Gastrocnemius medialis (tissue), 4 donors: Measurements from ENCODE around the gene PHF1. TPM values are rescaled to one million over a fixed set of nuclear protein-coding genes. Genes with fewer than 3 reads are reported as not detected.
"Not testable (repeated sequence)": the region's sequence is repeated elsewhere in the genome, so short reads cannot be mapped to it uniquely, and the experiment has no call there.

Experiments
- ATAC-seq, 2 donors: fragments of 150-250 bp; one replicate each; pipeline ENCODE4 v1.9.1; 2016
- DNase-seq, 2 donors: peaks; one replicate each; pipeline ENCODE4 v3.0.0-alpha.2; 2019
- H3K27ac ChIP-seq, 4 donors: fragments of 200-600 bp; sonication (generic); 1 replicate in 1 of 4; 2 replicates in 3 of 4; pipeline ENCODE4 v1.5.1; 2016 to 2018; ENCODE audit warnings: mild to moderate bottlenecking in 2 of 4, moderate library complexity in 1 of 4
- H3K27me3 ChIP-seq, 3 donors: fragments of 200-600 bp; sonication (generic) in 2 of 3; 1 replicate in 1 of 3; 2 replicates in 2 of 3; pipeline versions ENCODE4 v1.5.1 to v1.6.0; 2016 to 2019; ENCODE audit warnings: mild to moderate bottlenecking in 1 of 3, moderate library complexity in 1 of 3
- H3K36me3 ChIP-seq, 2 donors: fragments of 200-600 bp; sonication (generic) in 1 of 2; one replicate each; pipeline ENCODE4 v1.5.1; 2017 to 2018
- H3K4me1 ChIP-seq, 2 donors: fragments of 200-600 bp; sonication (generic) in 1 of 2; one replicate each; pipeline ENCODE4 v1.5.1; 2016 to 2017; ENCODE audit warnings: mild to moderate bottlenecking in 2 of 2
- H3K4me3 ChIP-seq, 4 donors: fragments of 200-600 bp; sonication (generic) in 3 of 4; 1 replicate in 1 of 4; 2 replicates in 3 of 4; pipeline ENCODE4 v1.5.1; 2016 to 2019; ENCODE audit warnings: mild to moderate bottlenecking in 2 of 4
- H3K9me3 ChIP-seq, 3 donors: fragments of 200-600 bp; sonication (generic) in 2 of 3; 1 replicate in 1 of 3; 2 replicates in 2 of 3; pipeline ENCODE4 v1.5.1; 2016 to 2019
- POLR2A ChIP-seq, 2 donors: fragments of 450-650 bp; IDR thresholded peaks; one replicate each; pipeline ENCODE4 v1.6.1; 2017; ENCODE audit warnings: antibody characterized with exemption in 2 of 2, mild to moderate bottlenecking in 2 of 2, moderate library complexity in 2 of 2
- in situ Hi-C, 4 donors: fragments of 200-750 bp; cut with MboI; loops; one replicate each; pipeline versions ENCODE4 v1.15.0 to v1.8.0; 2017; ENCODE audit warnings: low sequenced_read_pairs in 4 of 4
- intact Hi-C: fragments of 100-400 bp; cut with DNase I; formaldehyde crosslinking; loops from one replicate; pipeline ENCODE4 v1.15.1; 2023; ENCODE audit warnings: low total_unique reads
- total RNA-seq, 4 donors: library from RNA; depleted of rRNA; stranded (reverse); fragments of >200 nt; gene quantifications; one replicate each; pipeline versions ENCODE4 v1.1.0 to v1.2.3, GENCODE V29; 2016
- TF ChIP-seq, protein P1 (sequence below), 5 experiments: fragments of 450-650 bp in 3 of 5; fragments of 200-600 bp in 2 of 5; sonication (generic) in 2 of 5; IDR thresholded peaks in 4 of 5; conservative IDR thresholded peaks in 1 of 5; 1 replicate in 4 of 5; 2 replicates in 1 of 5; pipeline ENCODE4 v1.5.1; 2016 to 2019; ENCODE audit warnings: antibody characterized with exemption in 5 of 5, mild to moderate bottlenecking in 3 of 5, moderate library complexity in 3 of 5

Gene PHF1
- total RNA-seq, 4 donors from 2014 or later: 53.5 to 65.8 (median 62.9) TPM

DNA sequence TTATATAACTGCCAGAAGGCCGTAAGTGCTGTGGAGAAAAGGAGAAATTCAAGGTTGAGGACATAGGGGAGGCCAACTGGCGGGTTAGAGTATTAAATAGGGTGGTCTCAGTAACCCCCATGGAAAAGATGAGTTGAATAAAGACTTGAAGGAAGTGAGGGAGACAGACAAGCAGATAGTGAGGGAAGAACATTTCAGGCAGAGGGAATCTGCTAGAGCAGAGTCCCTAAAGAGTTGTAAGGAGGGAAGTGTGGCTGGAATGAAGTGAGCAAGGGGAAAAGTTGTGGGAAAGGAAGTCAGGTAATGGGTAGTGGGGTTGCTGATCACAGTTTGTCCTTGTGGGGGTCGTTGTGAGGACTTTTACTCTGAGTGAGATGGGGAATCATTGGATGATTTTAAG lies 17.8 kb upstream of the PHF1 start:
- in situ Hi-C loops: no loop called here
- TF ChIP-seq, protein P1, sequence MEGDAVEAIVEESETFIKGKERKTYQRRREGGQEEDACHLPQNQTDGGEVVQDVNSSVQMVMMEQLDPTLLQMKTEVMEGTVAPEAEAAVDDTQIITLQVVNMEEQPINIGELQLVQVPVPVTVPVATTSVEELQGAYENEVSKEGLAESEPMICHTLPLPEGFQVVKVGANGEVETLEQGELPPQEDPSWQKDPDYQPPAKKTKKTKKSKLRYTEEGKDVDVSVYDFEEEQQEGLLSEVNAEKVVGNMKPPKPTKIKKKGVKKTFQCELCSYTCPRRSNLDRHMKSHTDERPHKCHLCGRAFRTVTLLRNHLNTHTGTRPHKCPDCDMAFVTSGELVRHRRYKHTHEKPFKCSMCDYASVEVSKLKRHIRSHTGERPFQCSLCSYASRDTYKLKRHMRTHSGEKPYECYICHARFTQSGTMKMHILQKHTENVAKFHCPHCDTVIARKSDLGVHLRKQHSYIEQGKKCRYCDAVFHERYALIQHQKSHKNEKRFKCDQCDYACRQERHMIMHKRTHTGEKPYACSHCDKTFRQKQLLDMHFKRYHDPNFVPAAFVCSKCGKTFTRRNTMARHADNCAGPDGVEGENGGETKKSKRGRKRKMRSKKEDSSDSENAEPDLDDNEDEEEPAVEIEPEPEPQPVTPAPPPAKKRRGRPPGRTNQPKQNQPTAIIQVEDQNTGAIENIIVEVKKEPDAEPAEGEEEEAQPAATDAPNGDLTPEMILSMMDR (IDR thresholded peaks at IDR 0.05 in 4 of 5, conservative IDR thresholded peaks at IDR 0.05 in 1 of 5): no peak
- no peak for TF ChIP-seq POLR2A (IDR thresholded peaks at IDR 0.05)
- Histone ChIP-seq H3K9me3 (no peaks in the 10 kb centered on the region), H3K27ac (no peak overlapping the region), H3K4me1 (peaks cover 4 to 11% of the 10 kb centered on the region in 2 donors), H3K36me3 (no peaks in the 10 kb centered on the region), H3K4me3 (no peak overlapping the region), H3K27me3 (no peaks in the 10 kb centered on the region)
- no peak for ATAC-seq
- no peak for DNase-seq
- intact Hi-C loops: loop anchor here (5.0 kb wide), 1 partner anchor 179 kb away; no protein-coding TSS in a partner anchor

DNA sequence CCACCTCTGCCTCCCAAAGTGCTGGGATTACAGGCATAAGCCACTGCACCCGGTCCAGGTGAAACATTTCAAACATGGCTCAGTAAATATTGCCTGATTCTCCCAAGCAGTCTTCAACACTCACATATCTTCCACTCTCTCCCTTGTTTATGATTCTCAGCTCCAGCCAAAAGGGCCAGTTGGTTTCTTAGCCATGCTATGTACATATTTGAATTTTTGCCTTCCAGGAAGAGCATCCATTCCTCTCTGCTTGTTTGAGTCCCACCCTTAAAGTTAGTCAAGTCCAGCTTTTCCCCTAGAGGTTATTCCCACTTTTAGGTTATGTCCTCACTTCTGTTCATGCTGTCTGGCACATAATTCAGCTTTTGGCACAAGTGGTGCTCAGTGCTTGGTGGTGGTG lies 13.3 kb upstream of the PHF1 start:
- Histone ChIP-seq H3K4me3 (no peak overlapping the region), H3K36me3 (no peaks in the 10 kb centered on the region), H3K9me3 (no peaks in the 10 kb centered on the region), H3K27ac (no peak overlapping the region), H3K27me3 (no peaks in the 10 kb centered on the region), H3K4me1 (no peaks in the 10 kb centered on the region)
- ATAC-seq (no peak), DNase-seq (no peak)
- intact Hi-C loops: no loop called here
- in situ Hi-C loops: no loop called here
- TF ChIP-seq, protein P1 (IDR thresholded peaks at IDR 0.05 in 4 of 5, conservative IDR thresholded peaks at IDR 0.05 in 1 of 5): no peak
- no peak for TF ChIP-seq POLR2A (IDR thresholded peaks at IDR 0.05)

DNA sequence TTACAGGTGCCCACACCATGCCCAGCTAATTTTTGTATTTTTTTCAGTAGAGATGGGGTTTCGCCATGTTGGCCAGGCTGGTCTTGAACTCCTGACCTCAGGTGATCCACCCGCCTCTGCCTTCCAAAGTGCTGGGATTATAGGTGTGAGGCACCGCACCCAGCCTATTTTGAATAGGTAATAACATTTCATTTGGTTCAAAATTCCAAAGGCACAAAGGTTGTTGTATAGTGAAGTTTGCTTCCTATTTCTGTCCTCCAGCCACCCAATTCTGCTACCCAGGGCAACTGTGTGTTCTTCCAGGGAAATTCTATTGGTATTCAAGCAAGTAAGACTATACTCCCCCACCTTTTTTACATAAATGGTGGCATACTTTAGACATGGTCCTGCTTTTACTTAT lies 12.2 kb upstream of the PHF1 start:
- H3K27ac ChIP-seq, in situ Hi-C loops, DNase-seq, H3K36me3 ChIP-seq, H3K4me1 ChIP-seq, intact Hi-C loops, ATAC-seq, H3K9me3 ChIP-seq, H3K4me3 ChIP-seq, H3K27me3 ChIP-seq: not testable (repeated sequence)

GRCh38 chr6:33399881-33400280 lies 10.9 kb upstream of the PHF1 start:
- H3K4me3 ChIP-seq, H3K4me1 ChIP-seq, H3K9me3 ChIP-seq, intact Hi-C loops, DNase-seq, H3K27me3 ChIP-seq, ATAC-seq, H3K27ac ChIP-seq, H3K36me3 ChIP-seq: not testable (repeated sequence)
- in situ Hi-C loops: loop anchor here in 1 of 4 donors (25.0 kb wide), 1 partner anchor 438 kb away; the partner anchor contains the start of genes BRD2 and HLA-DMA

DNA sequence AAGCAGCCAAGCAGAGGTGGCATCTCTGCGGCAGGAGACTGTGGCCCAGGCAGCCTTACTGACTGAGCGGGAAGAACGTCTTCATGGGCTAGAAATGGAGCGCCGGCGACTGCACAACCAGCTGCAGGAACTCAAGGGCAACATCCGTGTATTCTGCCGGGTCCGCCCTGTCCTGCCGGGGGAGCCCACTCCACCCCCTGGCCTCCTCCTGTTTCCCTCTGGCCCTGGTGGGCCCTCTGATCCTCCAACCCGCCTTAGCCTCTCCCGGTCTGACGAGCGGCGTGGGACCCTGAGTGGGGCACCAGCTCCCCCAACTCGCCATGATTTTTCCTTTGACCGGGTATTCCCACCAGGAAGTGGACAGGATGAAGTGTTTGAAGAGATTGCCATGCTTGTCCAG lies 5.9 kb upstream of the PHF1 start:
- DNase-seq (no peak), ATAC-seq (no peak)
- Histone ChIP-seq H3K9me3 (no peaks in the 10 kb centered on the region), H3K4me3 (no peak overlapping the region), H3K27me3 (no peaks in the 10 kb centered on the region), H3K4me1 (peaks cover 0 to 7% of the 10 kb centered on the region in 2 donors), H3K36me3 (no peaks in the 10 kb centered on the region), H3K27ac (no peak overlapping the region)
- in situ Hi-C loops: loop anchor here in 1 of 4 donors (25.0 kb wide), 1 partner anchor 443 kb away; the partner anchor contains the start of genes BRD2 and HLA-DMA
- intact Hi-C loops: no loop called here
- no peak for TF ChIP-seq POLR2A (IDR thresholded peaks at IDR 0.05)
- TF ChIP-seq, protein P1 (IDR thresholded peaks at IDR 0.05 in 4 of 5, conservative IDR thresholded peaks at IDR 0.05 in 1 of 5): no peak

DNA sequence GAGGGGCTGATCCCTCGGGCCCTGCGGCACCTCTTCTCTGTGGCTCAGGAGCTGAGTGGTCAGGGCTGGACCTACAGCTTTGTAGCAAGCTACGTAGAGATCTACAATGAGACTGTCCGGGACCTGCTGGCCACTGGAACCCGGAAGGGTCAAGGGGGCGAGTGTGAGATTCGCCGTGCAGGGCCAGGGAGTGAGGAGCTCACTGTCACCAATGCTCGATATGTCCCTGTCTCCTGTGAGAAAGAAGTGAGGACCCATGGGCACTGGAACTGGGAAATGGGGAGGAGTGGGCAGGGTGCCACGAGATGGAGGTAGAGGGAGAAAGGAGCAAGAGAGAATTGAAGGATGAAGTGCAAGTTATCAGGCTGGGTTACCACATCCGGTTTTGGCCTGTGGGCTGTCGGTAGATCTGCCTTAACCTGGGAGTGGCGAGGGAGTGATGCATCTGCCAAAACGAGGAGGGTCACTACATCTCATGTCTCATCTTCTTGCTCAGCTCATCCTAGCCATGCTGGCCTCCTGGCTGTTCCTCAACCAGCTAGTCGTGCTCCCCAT lies 5.4 kb upstream of the PHF1 start:
- ATAC-seq (no peak), DNase-seq (no peak)
- Histone ChIP-seq H3K9me3 (no peaks in the 10 kb centered on the region), H3K27ac (no peak overlapping the region), H3K27me3 (no peaks in the 10 kb centered on the region), H3K4me3 (no peak overlapping the region), H3K36me3 (no peaks in the 10 kb centered on the region), H3K4me1 (peaks cover 0 to 7% of the 10 kb centered on the region in 2 donors)
- no peak for TF ChIP-seq POLR2A (IDR thresholded peaks at IDR 0.05)
- TF ChIP-seq, protein P1 (IDR thresholded peaks at IDR 0.05 in 4 of 5, conservative IDR thresholded peaks at IDR 0.05 in 1 of 5): no peak
- intact Hi-C loops (no loop called here), in situ Hi-C loops (loop anchor here in 1 of 4 donors (25.0 kb wide), 1 partner anchor 443 kb away; the partner anchor contains the start of genes BRD2 and HLA-DMA)
